Large intestine (tissue), 3 donors: Measurements from ENCODE around the gene PLAAT3. TPM values are rescaled to one million over a fixed set of nuclear protein-coding genes. Genes with fewer than 3 reads are reported as not detected.
A peak's percentile ranks its signal among the peaks of the same experiment; 100 is the strongest.
"Not testable (repeated sequence)": the region's sequence is repeated elsewhere in the genome, so short reads cannot be mapped to it uniquely, and the experiment has no call there.

ENCODE experiments used
- DNase-seq, 2 donors: peaks; one replicate each; pipeline versions ENCODE4 v3.0.0 to v3.0.0-alpha.2; 2013
- H3K27ac ChIP-seq: one replicate; pipeline ENCODE4 v1.5.1; 2013; ENCODE audit warnings: low read length
- H3K27me3 ChIP-seq: 2 replicates; pipeline ENCODE4 v1.6.1; 2013; ENCODE audit warnings: low read length; ENCODE audit not compliant: control insufficient read depth, insufficient read depth
- H3K36me3 ChIP-seq: 2 replicates; pipeline ENCODE4 v1.6.1; 2013; ENCODE audit warnings: low read length; ENCODE audit not compliant: control insufficient read depth, insufficient read depth
- H3K4me1 ChIP-seq: one replicate; pipeline ENCODE4 v1.6.1; 2013; ENCODE audit warnings: low read length; ENCODE audit not compliant: control insufficient read depth, insufficient read depth
- H3K4me3 ChIP-seq: one replicate; pipeline ENCODE4 v1.5.1; 2013; ENCODE audit warnings: low read length
- H3K9me3 ChIP-seq: one replicate; pipeline ENCODE4 v1.6.1; 2013; ENCODE audit warnings: mild to moderate bottlenecking, low read depth, low read length, moderate library complexity; ENCODE audit not compliant: control insufficient read depth
- WGBS: methylation state at CpG from one replicate; pipeline ENCODE4 v1.1.5; 2013; ENCODE audit warnings: low lambda C conversion rate; ENCODE audit not compliant: insufficient coverage; 5-methylcytosine and 5-hydroxymethylcytosine counted together
- polyA plus RNA-seq: library from polyadenylated mRNA; unstranded; fragments of 120-200 nt; gene quantifications from one replicate; pipeline ENCODE4 v1.2.1, GENCODE V29; 2013

The PLAAT3 gene
- polyA plus RNA-seq, 1 donor = 5.9 TPM

- 80% methylated on average over 1 of the region's 2 CpGs for WGBS
- Histone ChIP-seq H3K36me3 (no peaks in the 10 kb centered on the region), H3K9me3 (no peaks in the 10 kb centered on the region), H3K27ac (no peak overlapping the region), H3K4me1 (no peaks in the 10 kb centered on the region), H3K27me3 (no peaks in the 10 kb centered on the region), H3K4me3 (no peak overlapping the region)
- DNase-seq = no peak
Measured at GRCh38 chr11:63543711-63544110, 70.5 kb downstream of the PLAAT3 start.

GRCh38 chr11:63542506-63542905, 71.7 kb downstream of the PLAAT3 start:
- not testable (repeated sequence) for H3K36me3 ChIP-seq, H3K27me3 ChIP-seq, DNase-seq, H3K4me3 ChIP-seq, H3K27ac ChIP-seq, H3K4me1 ChIP-seq, H3K9me3 ChIP-seq
- no CpG with 5 or more reads among the region's 2 CpGs for WGBS

GRCh38 chr11:63537293-63538101, 76.7 kb downstream of the PLAAT3 start:
- H3K9me3 ChIP-seq = no peaks in the 10 kb centered on the region
- peak in 1 of 2 donors; percentile 25 for DNase-seq
- H3K27me3 ChIP-seq = no peaks in the 10 kb centered on the region
- WGBS = 80% methylated on average over 1 of the region's 8 CpGs
- peak overlapping the region; percentile 21 for H3K27ac ChIP-seq
- H3K4me3 ChIP-seq = peak overlapping the region; percentile 25
- no peaks in the 10 kb centered on the region for H3K36me3 ChIP-seq
- peaks cover 20% of the 10 kb centered on the region for H3K4me1 ChIP-seq

GRCh38 chr11:63536669-63537292, 77.5 kb downstream of the PLAAT3 start, which contains the start of gene PLAAT4:
PLAAT4 (plus strand) TSS chr11:63536808; CDS start chr11:63536869, 61 bp downstream.
- H3K27me3 ChIP-seq = no peaks in the 10 kb centered on the region
- 92% methylated on average over 2 of the region's 10 CpGs for WGBS
- no peaks in the 10 kb centered on the region for H3K9me3 ChIP-seq
- no peaks in the 10 kb centered on the region for H3K36me3 ChIP-seq
- DNase-seq = peak; percentile 46 to 79
- peak within 1 kb of the TSS; percentile 21 for H3K27ac ChIP-seq
- peaks cover 20% of the 10 kb centered on the region for H3K4me1 ChIP-seq
- H3K4me3 ChIP-seq = peak within 1 kb of the TSS; percentile 25

- no peaks in the 10 kb centered on the region for H3K27me3 ChIP-seq
- WGBS = no CpG with 5 or more reads among the region's 1 CpG
- no peaks in the 10 kb centered on the region for H3K36me3 ChIP-seq
- peaks cover 23% of the 10 kb centered on the region for H3K4me1 ChIP-seq
- DNase-seq = no peak
- H3K4me3 ChIP-seq = no peak overlapping the region
- H3K27ac ChIP-seq = no peak overlapping the region
- no peaks in the 10 kb centered on the region for H3K9me3 ChIP-seq
Measured at GRCh38 chr11:63535734-63536133, 78.5 kb downstream of the PLAAT3 start.

GRCh38 chr11:63534895-63535461, 79.3 kb downstream of the PLAAT3 start:
- no peaks in the 10 kb centered on the region for H3K36me3 ChIP-seq
- H3K27ac ChIP-seq = peak overlapping the region; percentile 38
- peak; percentile 43 to 68 for DNase-seq
- H3K9me3 ChIP-seq = no peaks in the 10 kb centered on the region
- no CpG with 5 or more reads among the region's 5 CpGs for WGBS
- H3K4me1 ChIP-seq = peaks cover 23% of the 10 kb centered on the region
- H3K4me3 ChIP-seq = no peak overlapping the region
- H3K27me3 ChIP-seq = no peaks in the 10 kb centered on the region

GRCh38 chr11:63534076-63534475, 80.2 kb downstream of the PLAAT3 start:
- Histone ChIP-seq H3K36me3 (no peaks in the 10 kb centered on the region), H3K27me3 (no peaks in the 10 kb centered on the region), H3K9me3 (no peaks in the 10 kb centered on the region), H3K27ac (no peak overlapping the region), H3K4me1 (peaks cover 24% of the 10 kb centered on the region), H3K4me3 (no peak overlapping the region)
- WGBS = no CpG with 5 or more reads among the region's 3 CpGs
- no peak for DNase-seq

- Histone ChIP-seq H3K27ac (no peak overlapping the region), H3K4me3 (no peak overlapping the region), H3K36me3 (no peaks in the 10 kb centered on the region), H3K27me3 (no peaks in the 10 kb centered on the region), H3K9me3 (no peaks in the 10 kb centered on the region), H3K4me1 (peaks cover 26% of the 10 kb centered on the region)
- DNase-seq = no peak
- WGBS = no CpG with 5 or more reads among the region's 4 CpGs
Measured at GRCh38 chr11:63532799-63533475, 81.3 kb downstream of the PLAAT3 start.

GRCh38 chr11:63532117-63532516, 82.1 kb downstream of the PLAAT3 start:
- no peaks in the 10 kb centered on the region for H3K36me3 ChIP-seq
- H3K27ac ChIP-seq = no peak overlapping the region
- no peaks in the 10 kb centered on the region for H3K27me3 ChIP-seq
- H3K9me3 ChIP-seq = no peaks in the 10 kb centered on the region
- WGBS = 94% methylated on average over 2 of the region's 2 CpGs
- DNase-seq = no peak
- peaks cover 22% of the 10 kb centered on the region for H3K4me1 ChIP-seq
- no peak overlapping the region for H3K4me3 ChIP-seq

GRCh38 chr11:63531074-63531792, 83.0 kb downstream of the PLAAT3 start:
- H3K9me3 ChIP-seq, H3K27ac ChIP-seq, DNase-seq, H3K27me3 ChIP-seq, H3K4me3 ChIP-seq, H3K36me3 ChIP-seq: not testable (repeated sequence)
- peaks cover 13% of the 10 kb centered on the region for H3K4me1 ChIP-seq
- 100% methylated on average over 1 of the region's 6 CpGs for WGBS
